B cell (primary cell): ENCODE data around the gene PLA2G2D. TPM values are rescaled to one million over a fixed set of nuclear protein-coding genes. Genes with fewer than 3 reads are reported as not detected.

Experiments used
- ATAC-seq: fragments of 200-7000 bp; cut with Tn5 transposase; one replicate; pipeline ENCODE4 v1.10.0; 2021; ENCODE audit warnings: low read depth, mild to moderate bottlenecking, moderate number of reproducible peaks, moderate library complexity
- CTCF ChIA-PET: fragments of 350-600 bp; sonication (Branson Sonifier 250); formaldehyde crosslinking; loops from one replicate; lab custom pipeline; 2021; ENCODE audit warnings: antibody characterized with exemption, inconsistent platforms; lab: Charles Lee
- POLR2A ChIA-PET: fragments of 350-600 bp; sonication (Branson Sonifier 250); formaldehyde crosslinking; loops from one replicate; lab custom pipeline; 2021; ENCODE audit warnings: antibody characterized with exemption; lab: Charles Lee
- DNase-seq: peaks from one replicate; pipeline ENCODE4 v3.0.0; 2013
- H2AFZ ChIP-seq: 2 replicates; pipeline ENCODE4 v1.6.1; 2012; ENCODE audit warnings: mild to moderate bottlenecking, low read depth, low read length; ENCODE audit not compliant: insufficient read depth, poor library complexity, severe bottlenecking
- H3K27ac ChIP-seq, 2 donors: 1 replicate in 1 of 2; 2 replicates in 1 of 2; pipeline ENCODE4 v1.5.1; 2012 to 2013; ENCODE audit warnings: low read length in 2 of 2, mild to moderate bottlenecking in 2 of 2, moderate library complexity in 1 of 2
- H3K27me3 ChIP-seq, 4 experiments: fragments of 200-600 bp in 1 of 4; sonication (generic) in 1 of 4; replicated peaks in 1 of 4; 1 replicate in 2 of 4; 2 replicates in 2 of 4; pipeline versions ENCODE4 v1.6.1 to v1.7.0; 2013 to 2016; ENCODE audit warnings: low read length in 3 of 4, mild to moderate bottlenecking in 2 of 4, mixed read lengths in 1 of 4, moderate library complexity in 1 of 4; ENCODE audit not compliant: insufficient read depth in 4 of 4, control insufficient read depth in 3 of 4; ENCODE audit errors: control extremely low read depth in 1 of 4
- H3K36me3 ChIP-seq, 2 experiments: replicated peaks in 1 of 2; 1 replicate in 1 of 2; 2 replicates in 1 of 2; pipeline versions ENCODE4 v1.6.1 to v1.7.1; 2013; ENCODE audit warnings: low read length in 1 of 2; ENCODE audit not compliant: insufficient read depth in 2 of 2, control insufficient read depth in 1 of 2; ENCODE audit errors: control extremely low read depth in 1 of 2, extremely low read depth in 1 of 2
- H3K4me1 ChIP-seq, 2 donors: fragments of 200-600 bp in 1 of 2; sonication (generic) in 1 of 2; 1 replicate in 1 of 2; 2 replicates in 1 of 2; pipeline versions ENCODE4 v1.5.1 to v1.6.1; 2013 to 2017; ENCODE audit warnings: low read length in 2 of 2; ENCODE audit not compliant: control insufficient read depth in 2 of 2, insufficient read depth in 2 of 2
- H3K4me2 ChIP-seq: replicated peaks from 2 replicates; pipeline ENCODE3; 2012; ENCODE audit warnings: mild to moderate bottlenecking, low read depth, low read length; ENCODE audit not compliant: poor library complexity, severe bottlenecking
- H3K4me3 ChIP-seq, 5 experiments: fragments of 200-600 bp in 1 of 5; sonication (generic) in 1 of 5; 1 replicate in 3 of 5; 2 replicates in 2 of 5; pipeline versions ENCODE4 v1.5.1 to v1.7.0; 2011 to 2016; ENCODE audit warnings: low read length in 4 of 5, mild to moderate bottlenecking in 4 of 5, low read depth in 2 of 5, control low read depth in 1 of 5, moderate library complexity in 1 of 5; ENCODE audit not compliant: insufficient read depth in 1 of 5; ENCODE audit errors: control extremely low read depth in 1 of 5, extremely low read depth in 1 of 5
- H3K79me2 ChIP-seq: fragments of 200-600 bp; sonication (generic); one replicate; pipeline ENCODE4 v1.6.0; 2016; ENCODE audit warnings: low read length; ENCODE audit not compliant: control insufficient read depth, insufficient read depth
- H3K9ac ChIP-seq: fragments of 200-600 bp; sonication (generic); 2 replicates; pipeline ENCODE4 v1.6.1; 2017; ENCODE audit warnings: mild to moderate bottlenecking, low read length, moderate library complexity
- H3K9me3 ChIP-seq, 3 donors: one replicate each; pipeline versions ENCODE4 v1.6.1 to v1.7.1; 2013; ENCODE audit warnings: low read length in 2 of 3; ENCODE audit not compliant: control insufficient read depth in 2 of 3, insufficient read depth in 1 of 3; ENCODE audit errors: control extremely low read depth in 1 of 3
- H4K20me1 ChIP-seq: 2 replicates; pipeline ENCODE4 v1.6.0; 2012; ENCODE audit warnings: mild to moderate bottlenecking, low read length; ENCODE audit not compliant: insufficient read depth, control insufficient read depth, poor library complexity, severe bottlenecking
- H3K27ac Mint-ChIP-seq: one replicate; pipeline ENCODE4 v1.8.0; 2021; ENCODE audit warnings: mixed read lengths
- H3K27me3 Mint-ChIP-seq: one replicate; pipeline ENCODE4 v1.8.0; 2021; ENCODE audit warnings: mixed read lengths
- H3K4me1 Mint-ChIP-seq: one replicate; pipeline ENCODE4 v1.8.0; 2021; ENCODE audit warnings: mixed read lengths
- H3K4me3 Mint-ChIP-seq: one replicate; pipeline ENCODE4 v1.8.0; 2021; ENCODE audit warnings: mixed read lengths
- H3K9me3 Mint-ChIP-seq: one replicate; pipeline ENCODE4 v1.8.0; 2022; ENCODE audit warnings: mixed read lengths; ENCODE audit not compliant: insufficient read depth
- EZH2 ChIP-seq: IDR thresholded peaks from 2 replicates; pipeline ENCODE4 v1.6.1; 2012; ENCODE audit warnings: borderline replicate concordance, low read depth, mild to moderate bottlenecking, moderate library complexity, low read length; ENCODE audit not compliant: insufficient read depth, poor library complexity, severe bottlenecking
- WGBS: methylation state at CpG from one replicate; pipeline ENCODE4 v1.1.5; 2013; ENCODE audit warnings: missing lambda C conversion rate; ENCODE audit not compliant: insufficient coverage; 5-methylcytosine and 5-hydroxymethylcytosine counted together
- intact Hi-C: fragments of 100-400 bp; cut with micrococcal nuclease; formaldehyde crosslinking; loops from one replicate; pipeline ENCODE4 v1.10.0; 2022
- polyA plus RNA-seq: library from polyadenylated mRNA; depleted of rRNA; stranded (reverse); fragments of >200 nt; gene quantifications from 2 replicates; pipeline ENCODE4 v1.2.3, GENCODE V29; 2012
- total RNA-seq, 2 donors: library from RNA; stranded (reverse); fragments of 120-200 nt in 1 of 2; gene quantifications; 1 replicate in 1 of 2; 2 replicates in 1 of 2; pipeline versions ENCODE4 v1.2.3 to v1.2.4, GENCODE V29; 2013 to 2022
- TF ChIP-seq, protein P1 (sequence below): fragments of 200-600 bp; IDR thresholded peaks from one replicate; pipeline ENCODE4 v1.8.0; 2022; ENCODE audit warnings: antibody characterized with exemption, mild to moderate bottlenecking

Gene PLA2G2D
- total and polyA plus RNA-seq, 2 donors (not counting 1 experiment from before 2014, with no cell fraction given) = 2.3 to 2.8 TPM

- Histone ChIP-seq H3K9ac (no peak overlapping the region), H3K4me2 (no peak overlapping the region), H2AFZ (no peak overlapping the region), H4K20me1 (no peaks in the 10 kb centered on the region), H3K27ac (no peak overlapping the region), H3K4me1 (peaks cover 5 to 15% of the 10 kb centered on the region in 2 donors), H3K4me3 (no peak overlapping the region), H3K79me2 (no peaks in the 10 kb centered on the region), H3K9me3 (peaks cover 0 to 13% (median 2%) of the 10 kb centered on the region in 3 donors), H3K36me3 (no peaks in the 10 kb centered on the region), H3K27me3 (no peaks in the 10 kb centered on the region)
- WGBS = 71% methylated on average over 6 of the region's 6 CpGs
- intact Hi-C loops = loop anchor here (1.0 kb wide), 1 partner anchor 42 kb away; no protein-coding TSS in a partner anchor
- POLR2A ChIA-PET = interaction anchor here (0.7 kb wide), 1 partner anchor 31 kb away, joined by 4 read pairs; no protein-coding TSS in a partner anchor
- no peak for TF ChIP-seq EZH2
- TF ChIP-seq, protein P1, sequence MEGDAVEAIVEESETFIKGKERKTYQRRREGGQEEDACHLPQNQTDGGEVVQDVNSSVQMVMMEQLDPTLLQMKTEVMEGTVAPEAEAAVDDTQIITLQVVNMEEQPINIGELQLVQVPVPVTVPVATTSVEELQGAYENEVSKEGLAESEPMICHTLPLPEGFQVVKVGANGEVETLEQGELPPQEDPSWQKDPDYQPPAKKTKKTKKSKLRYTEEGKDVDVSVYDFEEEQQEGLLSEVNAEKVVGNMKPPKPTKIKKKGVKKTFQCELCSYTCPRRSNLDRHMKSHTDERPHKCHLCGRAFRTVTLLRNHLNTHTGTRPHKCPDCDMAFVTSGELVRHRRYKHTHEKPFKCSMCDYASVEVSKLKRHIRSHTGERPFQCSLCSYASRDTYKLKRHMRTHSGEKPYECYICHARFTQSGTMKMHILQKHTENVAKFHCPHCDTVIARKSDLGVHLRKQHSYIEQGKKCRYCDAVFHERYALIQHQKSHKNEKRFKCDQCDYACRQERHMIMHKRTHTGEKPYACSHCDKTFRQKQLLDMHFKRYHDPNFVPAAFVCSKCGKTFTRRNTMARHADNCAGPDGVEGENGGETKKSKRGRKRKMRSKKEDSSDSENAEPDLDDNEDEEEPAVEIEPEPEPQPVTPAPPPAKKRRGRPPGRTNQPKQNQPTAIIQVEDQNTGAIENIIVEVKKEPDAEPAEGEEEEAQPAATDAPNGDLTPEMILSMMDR = no peak
- Mint-ChIP-seq H3K9me3 (peaks cover 2% of the 10 kb centered on the region), H3K4me3 (no peak overlapping the region), H3K27ac (no peak overlapping the region), H3K27me3 (no peaks in the 10 kb centered on the region), H3K4me1 (peaks cover 20% of the 10 kb centered on the region)
- CTCF ChIA-PET = interaction anchor here (0.7 to 6.4 kb wide), 20 partner anchors 8 to 342 kb away, joined by 3 to 126 read pairs (median 8); no protein-coding TSS in a partner anchor
- no peak for DNase-seq
- ATAC-seq = no peak
These were observed 33.7 kb upstream of the PLA2G2D start for GRCh38 chr1:20153000-20153418.

DNA sequence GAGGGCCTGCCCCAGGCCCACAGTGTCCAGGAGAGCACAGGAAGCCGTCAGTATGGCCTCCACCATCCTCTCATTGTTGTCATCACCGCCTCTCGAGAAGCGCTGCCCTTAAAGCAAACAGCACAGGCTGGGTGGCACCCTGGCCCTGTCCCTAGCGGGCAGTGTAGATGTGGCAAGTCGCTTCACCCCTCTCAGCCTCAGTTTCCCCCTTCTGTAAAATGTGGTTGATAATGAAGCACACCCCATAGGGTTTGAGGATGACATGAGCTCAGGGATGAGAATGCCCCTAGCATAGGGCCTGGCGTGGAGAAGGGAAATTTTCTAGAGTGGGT lies 33.2 kb upstream of the PLA2G2D start:
- peaks cover 0 to 9% (median 0%) of the 10 kb centered on the region in 3 donors for H3K9me3 ChIP-seq
- no peak overlapping the region for H3K4me3 ChIP-seq
- DNase-seq = no peak
- TF ChIP-seq, protein P1 = peak; percentile 63
- TF ChIP-seq EZH2 = no peak
- H4K20me1 ChIP-seq = no peaks in the 10 kb centered on the region
- peak overlapping the region; percentile 95 for H2AFZ ChIP-seq
- H3K27ac ChIP-seq = no peak overlapping the region
- Mint-ChIP-seq H3K4me1 (peaks cover 20% of the 10 kb centered on the region), H3K9me3 (no peaks in the 10 kb centered on the region), H3K27ac (no peak overlapping the region), H3K4me3 (peak overlapping the region; percentile 86), H3K27me3 (no peaks in the 10 kb centered on the region)
- H3K79me2 ChIP-seq = no peaks in the 10 kb centered on the region
- no peak overlapping the region for H3K9ac ChIP-seq
- H3K4me2 ChIP-seq = peak overlapping the region; percentile 95
- ATAC-seq = no peak
- WGBS = 54% methylated on average over 5 of the region's 7 CpGs
- H3K27me3 ChIP-seq = no peaks in the 10 kb centered on the region
- CTCF ChIA-PET = interaction anchor here (0.7 to 6.4 kb wide), 21 partner anchors 9 to 270 kb away, joined by 3 to 126 read pairs (median 8); partner anchors contain the start of gene OTUD3
- peaks cover 5 to 15% of the 10 kb centered on the region in 2 donors for H3K4me1 ChIP-seq
- POLR2A ChIA-PET = interaction anchor here (0.6 to 0.7 kb wide), 3 partner anchors 31 to 961 kb away, joined by 3 to 6 read pairs (median 4); no protein-coding TSS in a partner anchor
- intact Hi-C loops = loop anchor here (1.0 kb wide), 1 partner anchor 43 kb away; no protein-coding TSS in a partner anchor
- H3K36me3 ChIP-seq = no peaks in the 10 kb centered on the region
